Vagina (tissue), 2 donors: ENCODE results near the gene GINS1.

Source experiments
- POLR2A ChIP-seq, 2 donors: fragments of 450-650 bp; IDR thresholded peaks; one replicate each; pipeline ENCODE4 v1.6.1; 2017; ENCODE audit warnings: antibody characterized with exemption in 2 of 2, mild to moderate bottlenecking in 2 of 2, moderate library complexity in 2 of 2
- TF ChIP-seq, protein P1 (sequence below), 3 experiments: fragments of 450-650 bp in 2 of 3; fragments of 200-600 bp in 1 of 3; sonication (generic) in 1 of 3; IDR thresholded peaks; one replicate each; pipeline ENCODE4 v1.5.1; 2017 to 2019; ENCODE audit warnings: antibody characterized with exemption in 3 of 3, mild to moderate bottlenecking in 2 of 3, moderate library complexity in 2 of 3

DNA sequence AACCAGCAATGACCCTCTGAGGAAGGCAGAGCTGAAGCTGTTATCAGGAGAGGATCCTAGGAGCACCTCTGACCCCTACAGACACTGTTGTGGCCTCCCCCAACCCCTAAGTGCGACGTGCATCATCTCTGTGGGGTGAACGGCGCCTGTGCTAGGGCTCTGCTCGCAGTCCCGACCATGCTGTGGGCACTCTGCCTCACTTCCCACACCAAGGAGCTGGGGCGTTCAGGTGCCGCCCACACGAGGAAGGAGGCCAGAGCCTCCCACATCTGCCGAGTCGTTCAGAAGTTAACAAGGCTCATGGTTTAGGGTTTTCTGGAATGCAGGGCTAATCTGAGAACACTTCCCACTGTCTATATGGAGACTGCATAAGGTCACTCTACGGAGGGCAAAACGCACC, 62.1 kb downstream of the GINS1 start:
- TF ChIP-seq, protein P1, sequence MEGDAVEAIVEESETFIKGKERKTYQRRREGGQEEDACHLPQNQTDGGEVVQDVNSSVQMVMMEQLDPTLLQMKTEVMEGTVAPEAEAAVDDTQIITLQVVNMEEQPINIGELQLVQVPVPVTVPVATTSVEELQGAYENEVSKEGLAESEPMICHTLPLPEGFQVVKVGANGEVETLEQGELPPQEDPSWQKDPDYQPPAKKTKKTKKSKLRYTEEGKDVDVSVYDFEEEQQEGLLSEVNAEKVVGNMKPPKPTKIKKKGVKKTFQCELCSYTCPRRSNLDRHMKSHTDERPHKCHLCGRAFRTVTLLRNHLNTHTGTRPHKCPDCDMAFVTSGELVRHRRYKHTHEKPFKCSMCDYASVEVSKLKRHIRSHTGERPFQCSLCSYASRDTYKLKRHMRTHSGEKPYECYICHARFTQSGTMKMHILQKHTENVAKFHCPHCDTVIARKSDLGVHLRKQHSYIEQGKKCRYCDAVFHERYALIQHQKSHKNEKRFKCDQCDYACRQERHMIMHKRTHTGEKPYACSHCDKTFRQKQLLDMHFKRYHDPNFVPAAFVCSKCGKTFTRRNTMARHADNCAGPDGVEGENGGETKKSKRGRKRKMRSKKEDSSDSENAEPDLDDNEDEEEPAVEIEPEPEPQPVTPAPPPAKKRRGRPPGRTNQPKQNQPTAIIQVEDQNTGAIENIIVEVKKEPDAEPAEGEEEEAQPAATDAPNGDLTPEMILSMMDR (IDR thresholded peaks at IDR 0.05): no peak
- no peak for TF ChIP-seq POLR2A (IDR thresholded peaks at IDR 0.05)
